ENCODE measurements around the gene CAPN14. TPM values are rescaled to one million over a fixed set of nuclear protein-coding genes. Genes with fewer than 3 reads are reported as not detected.

The CAPN14 gene
- total RNA-seq, 4 donors from 2014 or later = 124 to 316 (median 198) TPM

- Histone ChIP-seq H3K4me3 (peak overlapping the region in 2 of 4 donors; percentile 23 to 26), H3K36me3 (peaks cover 0 to 52% (median 0%) of the 10 kb centered on the region in 3 donors), H3K9me3 (no peaks in the 10 kb centered on the region), H3K27me3 (no peaks in the 10 kb centered on the region), H3K4me1 (peaks cover 18 to 60% (median 19%) of the 10 kb centered on the region in 3 donors), H3K27ac (peak overlapping the region in 2 of 4 donors; percentile 61 to 72)
- no peak for TF ChIP-seq CTCF (IDR thresholded peaks at IDR 0.05)
- TF ChIP-seq POLR2A (IDR thresholded peaks at IDR 0.05) = no peak
- DNase-seq = no peak
- 53 to 80% methylated on average over 2 of the region's 15 CpGs for WGBS, 2 donors
- intact Hi-C loops (cut with DNase I) = no loop called here
Observed at GRCh38 chr2:31249009-31249690, 31.8 kb upstream of the CAPN14 start.

- intact Hi-C loops (cut with DNase I) = no loop called here
- H3K27me3 ChIP-seq = no peaks in the 10 kb centered on the region
- no peak for DNase-seq
- WGBS, 2 donors = 77 to 100% methylated on average over 2 of the region's 3 CpGs
- TF ChIP-seq POLR2A (IDR thresholded peaks at IDR 0.05) = no peak
- no peak for TF ChIP-seq CTCF (IDR thresholded peaks at IDR 0.05)
- peaks cover 7 to 50% (median 12%) of the 10 kb centered on the region in 3 donors for H3K4me1 ChIP-seq
- H3K4me3 ChIP-seq = no peak overlapping the region
- H3K27ac ChIP-seq = peak overlapping the region in 1 of 4 donors; percentile 72
- peaks cover 0 to 57% (median 0%) of the 10 kb centered on the region in 3 donors for H3K36me3 ChIP-seq
- H3K9me3 ChIP-seq = no peaks in the 10 kb centered on the region
Observed at GRCh38 chr2:31248139-31248538, 30.8 kb upstream of the CAPN14 start.

- no peak overlapping the region for H3K27ac ChIP-seq
- no peak overlapping the region for H3K4me3 ChIP-seq
- peaks cover 0 to 57% (median 0%) of the 10 kb centered on the region in 3 donors for H3K36me3 ChIP-seq
- no peaks in the 10 kb centered on the region for H3K9me3 ChIP-seq
- TF ChIP-seq POLR2A (IDR thresholded peaks at IDR 0.05) = no peak
- no peak for TF ChIP-seq CTCF (IDR thresholded peaks at IDR 0.05)
- H3K27me3 ChIP-seq = no peaks in the 10 kb centered on the region
- intact Hi-C loops (cut with DNase I) = no loop called here
- WGBS, 2 donors = 78 to 85% methylated on average over 5 of the region's 5 CpGs
- H3K4me1 ChIP-seq = peaks cover 3 to 45% (median 7%) of the 10 kb centered on the region in 3 donors
- no peak for DNase-seq
Observed at GRCh38 chr2:31247711-31248110, 30.4 kb upstream of the CAPN14 start.

GRCh38 chr2:31246184-31246852 lies 29.0 kb upstream of the CAPN14 start:
- H3K4me3 ChIP-seq = no peak overlapping the region
- no peak for DNase-seq
- H3K4me1 ChIP-seq = peaks cover 0 to 40% (median 2%) of the 10 kb centered on the region in 3 donors
- H3K27ac ChIP-seq = no peak overlapping the region
- 80 to 81% methylated on average over 3 of the region's 3 CpGs for WGBS, 2 donors
- intact Hi-C loops (cut with DNase I) = no loop called here
- no peaks in the 10 kb centered on the region for H3K9me3 ChIP-seq
- H3K27me3 ChIP-seq = no peaks in the 10 kb centered on the region
- TF ChIP-seq CTCF (IDR thresholded peaks at IDR 0.05) = no peak
- no peak for TF ChIP-seq POLR2A (IDR thresholded peaks at IDR 0.05)
- peaks cover 0 to 52% (median 0%) of the 10 kb centered on the region in 3 donors for H3K36me3 ChIP-seq

GRCh38 chr2:31244101-31244500 lies 26.8 kb upstream of the CAPN14 start:
- 90 to 96% methylated on average over 8 to 9 of the region's 10 CpGs for WGBS, 2 donors
- no peak for TF ChIP-seq CTCF (IDR thresholded peaks at IDR 0.05)

More at GRCh38 chr2:31244101-31244500, 26.8 kb upstream of the CAPN14 start:
- peaks cover 0 to 36% (median 0%) of the 10 kb centered on the region in 3 donors for H3K36me3 ChIP-seq
- no peak overlapping the region for H3K4me3 ChIP-seq
- H3K4me1 ChIP-seq = peaks cover 11 to 47% (median 14%) of the 10 kb centered on the region in 3 donors
- no peaks in the 10 kb centered on the region for H3K9me3 ChIP-seq
- no peak for DNase-seq
- H3K27me3 ChIP-seq = no peaks in the 10 kb centered on the region
- H3K27ac ChIP-seq = no peak overlapping the region
- intact Hi-C loops (cut with DNase I) = no loop called here
